Progenitor cell of endocrine pancreas (in vitro differentiated cells): Measurements from ENCODE around the gene MBP. TPM values are rescaled to one million over a fixed set of nuclear protein-coding genes. Genes with fewer than 3 reads are reported as not detected.

Source experiments
- DNase-seq: peaks from one replicate; pipeline ENCODE4 v3.0.0; 2021; ENCODE audit warnings: low spot score; ENCODE audit not compliant: unreplicated experiment
- H3K27ac Mint-ChIP-seq: 2 replicates; pipeline ENCODE4 v1.8.0; 2021; ENCODE audit warnings: mild to moderate bottlenecking, moderate library complexity, mixed read lengths
- H3K27me3 Mint-ChIP-seq: 2 replicates; pipeline ENCODE4 v1.8.0; 2021; ENCODE audit warnings: mixed read lengths
- H3K36me3 Mint-ChIP-seq: 2 replicates; pipeline ENCODE4 v1.8.0; 2022; ENCODE audit warnings: mixed read lengths; ENCODE audit not compliant: insufficient read depth
- H3K4me1 Mint-ChIP-seq: 2 replicates; pipeline ENCODE4 v1.8.0; 2021; ENCODE audit warnings: low read depth, mixed read lengths
- H3K4me3 Mint-ChIP-seq: 2 replicates; pipeline ENCODE4 v1.8.0; 2021; ENCODE audit warnings: low read depth, mild to moderate bottlenecking, moderate library complexity, mixed read lengths
- H3K9me3 Mint-ChIP-seq: 2 replicates; pipeline ENCODE4 v1.8.0; 2021; ENCODE audit warnings: low read depth, mixed read lengths
- total RNA-seq: library from RNA; stranded (reverse); gene quantifications from 2 replicates; pipeline ENCODE4 v1.2.1, GENCODE V29; 2021
- TF ChIP-seq, protein P1 (sequence below): fragments of 200-600 bp; sonication (generic); IDR thresholded peaks from one replicate; pipeline ENCODE4 v1.5.0; 2021; ENCODE audit warnings: antibody characterized with exemption, mild to moderate bottlenecking; ENCODE audit not compliant: unreplicated experiment

MBP gene
- total RNA-seq, 1 donor from 2014 or later, result 38.4 TPM

DNA sequence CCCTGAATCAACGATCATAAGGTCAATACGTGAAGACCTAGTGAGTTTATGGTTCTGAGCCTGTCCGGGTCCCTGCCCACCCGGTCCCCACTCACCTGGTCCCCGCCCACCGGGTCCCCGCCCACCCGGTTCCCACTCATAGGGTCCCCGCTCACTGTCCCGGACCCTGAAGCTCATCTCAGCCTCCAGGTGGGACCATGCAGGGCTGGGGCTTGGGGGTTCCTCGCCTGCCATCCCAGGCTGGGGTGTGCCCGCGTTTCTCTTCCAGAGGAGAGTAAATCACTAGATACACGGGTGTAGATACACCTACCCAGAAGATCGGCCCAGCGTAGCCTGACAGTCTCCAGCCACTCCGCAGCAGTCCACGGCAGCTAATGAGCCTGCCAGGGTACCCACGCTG, 131.5 kb downstream of the MBP start:
- Mint-ChIP-seq H3K27ac (no peak overlapping the region), H3K4me1 (no peaks in the 10 kb centered on the region), H3K36me3 (no peaks in the 10 kb centered on the region), H3K9me3 (no peaks in the 10 kb centered on the region), H3K4me3 (no peak overlapping the region), H3K27me3 (no peaks in the 10 kb centered on the region)
- no peak for DNase-seq
- TF ChIP-seq, protein P1, sequence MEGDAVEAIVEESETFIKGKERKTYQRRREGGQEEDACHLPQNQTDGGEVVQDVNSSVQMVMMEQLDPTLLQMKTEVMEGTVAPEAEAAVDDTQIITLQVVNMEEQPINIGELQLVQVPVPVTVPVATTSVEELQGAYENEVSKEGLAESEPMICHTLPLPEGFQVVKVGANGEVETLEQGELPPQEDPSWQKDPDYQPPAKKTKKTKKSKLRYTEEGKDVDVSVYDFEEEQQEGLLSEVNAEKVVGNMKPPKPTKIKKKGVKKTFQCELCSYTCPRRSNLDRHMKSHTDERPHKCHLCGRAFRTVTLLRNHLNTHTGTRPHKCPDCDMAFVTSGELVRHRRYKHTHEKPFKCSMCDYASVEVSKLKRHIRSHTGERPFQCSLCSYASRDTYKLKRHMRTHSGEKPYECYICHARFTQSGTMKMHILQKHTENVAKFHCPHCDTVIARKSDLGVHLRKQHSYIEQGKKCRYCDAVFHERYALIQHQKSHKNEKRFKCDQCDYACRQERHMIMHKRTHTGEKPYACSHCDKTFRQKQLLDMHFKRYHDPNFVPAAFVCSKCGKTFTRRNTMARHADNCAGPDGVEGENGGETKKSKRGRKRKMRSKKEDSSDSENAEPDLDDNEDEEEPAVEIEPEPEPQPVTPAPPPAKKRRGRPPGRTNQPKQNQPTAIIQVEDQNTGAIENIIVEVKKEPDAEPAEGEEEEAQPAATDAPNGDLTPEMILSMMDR, result no peak

DNA sequence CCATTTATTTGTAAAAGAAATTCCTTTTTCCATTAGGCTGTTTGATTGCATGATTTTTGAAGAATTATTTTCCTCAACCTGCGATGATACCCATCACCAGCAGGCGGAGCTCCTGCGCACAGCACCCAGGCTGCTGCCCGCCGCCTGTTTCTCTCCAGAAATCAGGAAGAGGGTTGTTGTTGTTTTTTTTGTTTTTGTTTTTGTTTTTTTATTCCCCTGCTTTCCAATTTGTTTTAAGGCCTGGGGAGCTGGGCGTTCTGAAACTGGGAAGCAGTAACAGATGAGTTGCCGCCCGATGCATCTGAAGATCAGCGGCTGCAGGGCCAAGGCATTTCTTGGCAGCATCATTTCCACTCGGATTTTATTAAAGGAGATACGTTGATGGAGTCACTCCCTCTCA, 132.1 kb downstream of the MBP start:
- DNase-seq, result no peak
- H3K36me3 Mint-ChIP-seq, result no peaks in the 10 kb centered on the region
- H3K27ac Mint-ChIP-seq, result no peak overlapping the region
- no peaks in the 10 kb centered on the region for H3K9me3 Mint-ChIP-seq
- H3K4me3 Mint-ChIP-seq, result no peak overlapping the region
- H3K27me3 Mint-ChIP-seq, result no peaks in the 10 kb centered on the region
- H3K4me1 Mint-ChIP-seq, result no peaks in the 10 kb centered on the region
- TF ChIP-seq, protein P1, result peak; percentile 99

DNA sequence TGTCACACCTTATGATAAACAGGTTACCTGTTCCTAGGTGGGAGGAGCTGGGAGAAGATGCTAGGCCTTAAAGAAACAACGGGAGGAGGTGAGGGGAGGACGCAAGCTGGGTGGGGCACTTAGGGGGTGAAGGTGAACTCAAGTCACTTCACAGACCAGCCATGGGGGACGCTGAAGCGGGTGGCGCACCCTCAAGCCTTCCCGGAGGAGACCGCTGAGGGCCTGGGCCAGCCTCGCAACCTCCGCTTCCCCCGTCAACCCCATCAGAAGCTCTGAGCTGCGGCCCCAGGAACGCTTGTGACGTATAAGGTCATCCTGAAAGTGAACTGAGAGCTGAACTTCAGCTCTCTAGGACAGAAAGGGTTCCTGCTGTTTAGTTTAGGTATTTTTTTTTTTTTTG, 133.5 kb downstream of the MBP start:
- no peaks in the 10 kb centered on the region for H3K27me3 Mint-ChIP-seq
- no peaks in the 10 kb centered on the region for H3K4me1 Mint-ChIP-seq
- no peak overlapping the region for H3K27ac Mint-ChIP-seq
- no peak overlapping the region for H3K4me3 Mint-ChIP-seq
- no peak for DNase-seq
- peaks cover 3% of the 10 kb centered on the region for H3K9me3 Mint-ChIP-seq
- TF ChIP-seq, protein P1, result no peak
- H3K36me3 Mint-ChIP-seq, result no peaks in the 10 kb centered on the region

DNA sequence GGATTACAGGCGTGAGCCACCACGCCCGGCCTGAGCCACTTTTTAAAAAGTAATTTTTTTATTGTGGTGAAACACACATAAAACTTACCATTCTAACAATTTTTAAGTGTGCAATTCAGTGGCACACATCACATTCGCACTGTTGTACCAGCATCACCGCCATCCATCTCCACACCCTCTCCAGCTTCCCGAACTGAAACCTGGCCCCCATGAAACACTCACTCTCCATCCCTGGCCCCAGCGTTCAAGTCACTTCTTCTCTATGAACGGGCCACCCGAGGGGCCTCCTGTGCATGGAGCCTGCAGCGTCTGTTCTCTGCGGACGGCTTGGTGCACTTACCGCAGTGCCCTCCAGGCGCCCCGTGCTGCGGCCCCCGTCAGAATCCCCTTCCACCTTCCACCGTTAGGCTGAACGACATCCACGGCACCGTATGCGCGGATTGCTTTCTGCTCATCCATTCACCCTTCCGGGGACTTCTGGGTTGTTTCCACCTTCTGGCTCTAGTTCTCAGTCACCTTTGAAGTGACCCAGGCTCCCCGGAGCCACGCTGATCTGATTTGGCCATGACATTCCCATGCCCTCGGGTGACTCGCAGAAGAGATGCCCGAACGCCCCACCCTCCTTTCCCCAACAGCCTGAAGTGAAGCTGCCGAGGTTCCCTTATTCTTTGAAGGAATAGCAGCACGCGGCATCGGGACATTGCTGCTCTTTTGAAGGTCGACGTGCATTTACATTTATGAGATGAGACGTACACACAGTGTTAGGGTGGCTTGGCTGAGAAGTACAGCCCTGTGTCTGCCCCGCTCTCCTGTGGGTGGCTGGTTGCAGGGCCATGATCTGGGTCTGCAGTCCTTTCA, 134.4 kb downstream of the MBP start:
- Mint-ChIP-seq H3K36me3 (no peaks in the 10 kb centered on the region), H3K27ac (no peak overlapping the region), H3K4me1 (no peaks in the 10 kb centered on the region), H3K27me3 (no peaks in the 10 kb centered on the region), H3K9me3 (peaks cover 3% of the 10 kb centered on the region), H3K4me3 (no peak overlapping the region)
- TF ChIP-seq, protein P1, result no peak
- DNase-seq, result no peak

DNA sequence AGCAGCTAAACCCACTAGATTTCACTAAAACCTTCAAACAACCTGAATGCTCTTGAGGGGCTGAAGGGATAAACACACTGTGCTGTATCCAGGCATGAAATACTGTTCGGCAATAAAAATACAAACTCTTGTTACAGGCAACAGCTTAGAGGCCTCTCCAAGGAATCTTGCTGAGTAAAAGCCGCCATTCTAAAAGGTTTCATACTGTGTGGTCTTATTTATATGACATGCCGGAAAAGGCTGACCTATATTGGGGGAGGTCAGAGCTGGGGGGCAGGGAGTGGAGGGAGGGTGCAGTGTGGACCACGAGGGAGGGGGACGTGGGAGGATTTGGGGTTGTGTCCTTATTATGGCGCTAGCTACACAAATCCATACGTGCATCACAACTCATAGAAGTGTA, 136.2 kb downstream of the MBP start:
- H3K27ac Mint-ChIP-seq, result no peak overlapping the region
- H3K4me1 Mint-ChIP-seq, result no peaks in the 10 kb centered on the region
- H3K27me3 Mint-ChIP-seq, result peaks cover 4% of the 10 kb centered on the region
- TF ChIP-seq, protein P1, result no peak
- H3K36me3 Mint-ChIP-seq, result no peaks in the 10 kb centered on the region
- no peak for DNase-seq
- H3K9me3 Mint-ChIP-seq, result peaks cover 3% of the 10 kb centered on the region
- H3K4me3 Mint-ChIP-seq, result no peak overlapping the region
